HG03039 (cell line): Measurements from ENCODE around the gene MORN1.

Experiments
- ATAC-seq: cut with Tn5 transposase; IDR thresholded peaks from one replicate; pipeline ENCODE4 v1.9.1; 2021; ENCODE audit warnings: mild to moderate bottlenecking, moderate library complexity; ENCODE audit not compliant: unreplicated experiment

Gene MORN1

GRCh38 chr1:2405588-2406295 is 14.4 kb upstream of the MORN1 start:
- ATAC-seq = no peak

- no peak for ATAC-seq
These were observed 13.6 kb upstream of the MORN1 start for GRCh38 chr1:2404890-2405511.

GRCh38 chr1:2404142-2404889 is 13.0 kb upstream of the MORN1 start:
- no peak for ATAC-seq

GRCh38 chr1:2403273-2403672 is 11.9 kb upstream of the MORN1 start:
- ATAC-seq = no peak

- ATAC-seq = no peak
These were observed 11.1 kb upstream of the MORN1 start for GRCh38 chr1:2402420-2402819.

GRCh38 chr1:2400950-2401649 is 9.7 kb upstream of the MORN1 start:
- no peak for ATAC-seq

GRCh38 chr1:2400576-2400909 is 9.2 kb upstream of the MORN1 start:
- ATAC-seq = no peak

- no peak for ATAC-seq
These were observed 8.7 kb upstream of the MORN1 start for GRCh38 chr1:2399890-2400575.

- no peak for ATAC-seq
These were observed 7.5 kb upstream of the MORN1 start for GRCh38 chr1:2398871-2399270.

- no peak for ATAC-seq
These were observed 5.8 kb upstream of the MORN1 start for GRCh38 chr1:2397007-2397679.

- ATAC-seq = no peak
These were observed 5.1 kb upstream of the MORN1 start for GRCh38 chr1:2396476-2396875.

GRCh38 chr1:2396059-2396458 is 4.7 kb upstream of the MORN1 start:
- no peak for ATAC-seq

GRCh38 chr1:2395245-2395644 is 3.9 kb upstream of the MORN1 start:
- no peak for ATAC-seq

GRCh38 chr1:2394761-2395160 is 3.4 kb upstream of the MORN1 start:
- ATAC-seq = no peak

- no peak for ATAC-seq
These were observed 2.9 kb upstream of the MORN1 start for GRCh38 chr1:2394220-2394619.

- no peak for ATAC-seq
These were observed 2.1 kb upstream of the MORN1 start for GRCh38 chr1:2393471-2393877.

GRCh38 chr1:2392686-2393085 is 1.3 kb upstream of the MORN1 start:
- ATAC-seq = no peak

- peak; percentile 19 for ATAC-seq
These were observed 666 bp upstream of the MORN1 start for GRCh38 chr1:2391931-2392509.

GRCh38 chr1:2389644-2390043 is 1.7 kb downstream of the MORN1 start:
- ATAC-seq = no peak
